Fibroblast of skin of back (primary cell): ENCODE measurements around the gene STK11.
"Not testable (repeated sequence)": the region's sequence is repeated elsewhere in the genome, so short reads cannot be mapped to it uniquely, and the experiment has no call there.

Experiments used
- DNase-seq: peaks from one replicate; pipeline ENCODE4 v3.0.0-alpha.2; 2013

STK11 gene

DNA sequence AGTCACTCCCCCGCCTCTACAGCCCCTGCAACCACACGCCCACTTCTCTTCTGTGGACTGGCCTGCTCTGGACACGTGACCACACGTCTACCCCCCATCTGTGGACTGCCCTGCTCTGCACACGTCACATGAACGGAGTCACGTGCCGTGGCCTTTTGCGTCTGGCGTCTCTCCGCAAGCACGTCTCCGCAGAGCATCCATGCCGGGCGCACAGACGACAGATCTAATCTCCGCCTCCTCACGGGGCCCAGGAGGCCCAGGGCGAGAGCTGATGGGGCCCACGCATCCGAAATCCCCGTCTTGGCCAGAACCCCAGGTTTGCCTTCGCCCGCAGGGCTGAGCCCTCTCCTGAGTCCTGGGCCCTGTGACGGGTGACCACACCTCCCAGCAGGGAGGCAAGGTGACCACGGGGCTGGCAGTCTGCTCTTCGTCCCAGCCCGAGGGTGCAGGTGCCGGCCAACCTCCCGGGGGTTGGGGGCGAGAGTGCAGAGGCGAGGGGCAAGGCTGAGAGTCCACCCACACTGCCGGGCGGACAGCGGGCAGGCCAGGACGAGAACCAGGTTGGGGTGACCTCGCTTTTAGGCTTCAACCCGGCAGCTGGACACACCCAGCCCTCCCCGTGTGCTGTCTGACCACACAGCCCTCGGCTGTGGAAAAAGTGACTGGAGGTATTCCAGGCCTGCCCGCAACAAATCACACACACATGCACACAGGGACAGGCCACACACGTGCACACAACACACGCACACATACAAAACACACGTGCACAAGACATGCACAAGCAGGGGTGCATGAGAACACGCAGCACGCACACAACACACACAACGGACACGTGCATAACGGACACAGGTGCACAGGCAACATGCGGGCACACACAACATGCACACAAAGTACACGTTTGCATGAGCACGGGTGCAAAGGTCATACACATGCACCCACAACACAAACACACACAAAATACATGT, 35.4 kb upstream of the STK11 start:
- no peak for DNase-seq

DNA sequence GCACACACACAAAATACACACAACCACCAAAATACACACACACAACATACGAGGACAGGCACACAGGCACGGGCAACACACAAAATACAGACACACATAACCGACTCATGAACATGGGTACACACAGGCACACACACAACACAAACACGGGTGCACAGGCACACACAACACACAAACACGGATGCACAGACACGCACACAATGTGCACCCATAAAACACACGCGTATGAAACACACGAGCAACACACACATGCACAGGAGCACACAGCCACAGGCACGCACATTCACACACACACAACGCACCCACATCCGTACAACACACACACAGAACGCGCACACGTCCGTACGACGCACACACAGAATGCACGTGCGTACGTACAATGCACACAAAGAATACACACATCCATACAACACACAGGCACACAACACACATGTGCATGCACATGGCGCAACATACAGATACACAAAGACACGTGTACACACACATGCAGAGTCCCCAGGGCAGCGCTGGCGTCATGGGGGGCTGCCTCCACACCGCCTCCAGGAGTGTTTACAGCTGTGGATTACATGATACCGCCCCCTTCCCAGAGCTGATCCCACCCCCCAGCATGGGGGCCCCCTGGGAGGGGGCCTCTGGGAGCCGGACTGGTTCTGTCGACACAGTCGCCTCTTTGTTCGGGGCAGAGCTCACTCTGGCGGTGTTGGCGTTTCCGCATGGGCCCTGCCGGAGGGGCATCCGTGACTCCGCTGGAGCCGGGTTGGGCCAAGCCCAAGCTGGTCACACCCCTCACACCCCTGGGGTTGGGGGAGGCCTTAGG, 34.4 kb upstream of the STK11 start:
- DNase-seq = no peak

DNA sequence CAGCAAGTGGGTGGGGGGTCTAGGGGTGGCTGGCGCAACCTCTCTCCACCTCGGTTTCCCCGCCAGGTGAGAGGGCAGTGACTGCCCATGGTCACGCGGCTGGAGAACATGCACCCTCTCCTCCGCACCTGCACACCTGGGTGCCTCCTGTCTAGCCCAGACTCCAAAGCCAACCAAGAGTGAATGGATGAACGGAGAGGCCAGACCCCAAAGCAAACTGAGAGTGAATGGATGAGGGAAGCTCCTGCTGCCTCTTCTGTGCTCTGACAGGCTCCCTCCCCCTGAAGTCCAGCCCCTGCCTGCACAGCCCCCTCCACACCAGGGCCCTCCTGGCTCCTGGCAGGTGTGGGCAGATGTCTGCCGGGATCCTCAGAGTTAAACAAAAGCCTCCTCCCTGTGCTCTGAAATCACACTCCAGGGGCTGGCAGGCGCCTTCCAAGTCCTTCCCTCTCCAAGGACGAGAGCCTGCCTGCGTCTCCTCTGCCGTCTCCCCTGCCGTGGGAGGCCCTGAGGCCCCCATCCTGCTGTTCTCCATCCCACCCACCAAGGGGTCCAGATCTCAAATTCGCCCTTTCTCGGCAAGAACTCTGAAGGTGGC, 33.7 kb upstream of the STK11 start:
- no peak for DNase-seq

DNA sequence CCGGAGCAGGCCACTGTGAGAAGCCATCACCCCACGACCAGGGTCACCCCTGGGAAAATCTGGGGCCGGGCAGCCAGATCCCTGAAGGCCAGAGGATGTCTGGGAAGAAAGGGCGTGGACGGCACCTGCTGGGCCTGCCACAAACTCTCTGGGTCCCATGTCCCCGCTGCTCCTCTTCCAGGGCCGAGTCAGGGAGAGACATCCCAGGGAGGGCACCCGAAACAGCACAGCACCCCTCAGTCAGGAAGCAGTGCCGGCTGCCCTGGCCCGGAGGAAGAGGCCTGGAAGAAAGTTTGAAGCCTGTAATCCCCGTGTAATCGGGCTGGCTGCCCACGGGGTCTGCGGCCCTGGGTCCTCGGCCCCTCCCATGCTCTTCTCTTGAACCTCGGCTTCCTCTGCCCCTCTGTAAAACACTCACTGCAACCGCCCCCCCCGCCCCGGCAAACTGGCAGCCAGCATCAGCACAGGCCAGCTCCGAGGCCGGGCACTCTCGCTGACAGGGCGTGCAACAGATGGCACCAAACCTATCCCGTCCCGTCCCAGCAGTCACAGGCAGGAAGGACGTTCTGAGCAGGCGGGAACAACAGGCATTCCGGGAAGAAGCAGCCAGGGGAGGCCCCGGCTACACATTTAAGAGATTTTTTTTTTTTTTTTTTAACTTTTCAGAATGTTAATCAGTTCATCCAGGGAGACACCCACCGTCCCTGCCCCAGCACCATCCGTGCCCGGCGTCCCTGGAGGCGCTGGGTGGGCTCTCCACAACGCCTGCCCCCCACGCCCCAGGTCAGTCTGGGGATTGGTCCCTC, 33.0 kb upstream of the STK11 start:
- DNase-seq = peak; percentile 78

DNA sequence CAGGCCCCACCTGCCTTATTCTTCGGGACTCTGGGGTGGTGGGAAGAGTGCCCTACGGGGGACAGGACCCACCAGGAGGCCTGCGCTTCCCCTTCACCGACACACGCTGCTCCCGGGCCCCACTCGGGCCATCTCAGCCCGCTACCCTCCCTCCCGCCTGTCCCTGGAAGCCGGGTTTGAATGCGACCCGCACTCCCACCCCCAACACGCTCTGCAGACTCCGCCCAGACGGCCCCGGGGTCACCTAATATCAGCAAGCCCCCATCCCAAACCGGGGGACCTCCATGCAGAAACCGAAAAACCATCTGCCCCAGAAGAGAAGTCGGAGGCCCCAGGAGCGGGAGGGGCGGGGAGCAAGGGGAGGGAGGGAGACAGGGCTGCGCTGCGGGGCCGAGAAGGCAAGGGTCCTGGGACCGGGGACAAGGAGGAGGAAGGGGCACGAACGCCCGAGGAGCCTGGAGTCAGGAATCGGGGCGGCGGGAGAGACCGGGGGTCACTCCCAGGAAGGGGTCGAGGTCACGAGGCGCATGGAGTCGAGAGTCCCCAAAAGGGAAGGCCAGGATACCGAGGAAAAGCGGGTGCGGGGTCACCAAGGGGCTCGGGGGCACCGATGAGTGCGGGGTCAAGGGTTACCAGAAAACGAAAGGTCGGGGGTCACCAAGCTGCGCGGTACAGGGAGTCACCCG, 32.3 kb upstream of the STK11 start:
- DNase-seq = peak; percentile 22

DNA sequence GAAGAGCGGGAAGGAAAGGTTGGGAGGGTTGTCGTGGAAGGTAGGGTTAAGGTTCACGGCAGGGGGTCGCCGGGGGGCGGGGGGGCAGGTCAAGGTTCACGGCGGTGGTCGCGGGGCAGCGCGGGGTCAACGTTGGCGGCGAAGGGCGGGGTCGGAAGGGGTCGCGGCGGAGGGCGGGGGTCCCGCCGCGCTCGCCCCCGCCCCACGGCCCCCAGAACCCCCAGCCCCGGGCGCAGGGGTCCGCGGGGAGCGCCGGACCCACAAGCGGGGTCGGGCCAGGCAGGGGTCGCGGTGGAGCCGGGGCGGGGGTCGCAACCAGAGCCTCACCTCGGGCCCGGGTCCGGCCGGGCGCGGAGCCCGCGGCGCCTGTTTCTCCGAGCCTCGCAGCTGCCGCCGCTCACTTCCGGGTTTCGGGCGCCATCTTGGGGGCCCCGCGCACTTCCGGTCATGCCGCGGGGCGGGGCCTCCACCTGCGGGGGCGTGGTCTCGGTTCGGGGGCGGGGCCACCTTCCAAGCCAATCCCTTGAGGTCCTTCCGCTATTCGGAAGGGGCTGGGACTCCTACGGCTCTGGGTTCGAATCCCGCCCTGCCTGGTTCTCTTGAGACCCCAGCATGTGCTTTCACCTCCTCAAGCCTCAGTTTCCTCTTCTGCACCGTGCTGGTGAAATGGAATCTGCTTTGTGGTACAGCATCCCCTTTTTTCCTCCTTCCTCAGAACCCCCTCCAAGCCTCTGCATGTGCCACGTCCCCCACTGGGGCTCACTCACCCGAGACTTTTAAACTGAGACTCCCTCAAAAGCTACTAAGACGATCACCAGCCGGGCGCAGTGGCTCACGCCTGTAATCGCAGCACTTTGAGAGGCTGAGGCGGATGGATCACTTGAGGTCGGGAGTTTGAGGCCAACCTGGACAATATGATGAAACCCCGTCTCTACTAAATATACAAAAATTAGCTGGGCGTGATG, 31.5 kb upstream of the STK11 start, which contains the start of gene SBNO2:
Gene SBNO2, minus strand, starts transcription at position 424 of the 965 bp plus-strand sequence. CDS start 19,992 bp downstream, outside the sequence.
- peak; percentile 86 for DNase-seq

DNA sequence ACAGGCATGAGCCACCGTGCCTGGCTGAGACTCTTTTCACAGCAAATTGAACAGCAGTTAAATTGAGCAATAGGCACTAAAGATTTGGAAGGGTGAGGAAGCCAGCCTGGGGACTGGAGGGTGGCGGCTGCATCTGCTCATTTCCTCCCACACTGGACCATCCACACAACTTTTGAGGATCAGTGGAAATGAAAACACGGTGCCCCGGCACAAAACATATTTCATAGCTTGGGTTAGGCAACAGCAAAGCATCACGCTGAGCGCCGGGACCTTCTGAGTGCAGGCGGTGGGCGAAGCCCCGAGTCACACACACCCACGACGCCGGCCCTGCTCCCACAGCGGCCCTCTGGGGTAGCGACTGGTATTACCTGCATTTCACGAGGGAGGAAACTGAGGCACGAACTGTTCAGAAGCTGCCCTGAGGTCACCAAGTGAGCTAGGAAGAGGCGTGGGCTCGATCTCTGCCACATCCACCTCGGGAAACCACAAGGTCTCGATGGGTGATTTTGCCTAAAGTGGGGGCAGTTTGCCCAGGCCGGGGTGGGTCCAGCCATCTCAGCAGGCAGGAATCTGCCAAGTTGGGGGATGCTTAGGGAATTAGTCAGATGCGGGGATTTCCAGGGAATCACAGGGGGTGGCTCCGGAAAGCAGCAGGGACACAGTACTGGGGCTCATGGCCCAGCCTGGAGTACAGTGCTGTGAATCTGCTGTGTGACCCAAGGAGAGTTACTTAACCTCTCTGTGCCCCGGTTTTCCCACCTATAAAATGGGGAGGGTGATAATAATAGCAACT, 28.1 kb upstream of the STK11 start:
- peak; percentile 98 for DNase-seq

DNA sequence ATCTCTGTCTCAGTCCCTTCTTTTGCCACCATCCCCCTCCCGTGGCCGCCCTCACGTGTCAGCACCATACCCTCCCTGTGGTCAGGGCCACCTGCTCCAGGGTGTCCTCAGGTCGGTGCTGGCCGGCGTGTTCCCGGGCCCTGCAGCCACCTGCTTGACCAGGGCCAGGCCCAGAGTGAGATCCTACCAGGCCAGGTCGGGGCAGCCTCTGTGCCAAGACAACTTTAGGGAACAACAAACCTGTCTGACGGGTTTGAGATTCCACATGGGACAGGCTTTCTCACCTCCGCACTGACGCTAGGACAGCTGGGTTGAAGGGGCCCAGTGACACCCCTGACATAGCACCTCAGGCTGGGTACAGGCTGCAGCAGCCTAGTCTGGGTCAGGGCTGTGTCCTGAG, 24.0 kb upstream of the STK11 start:
- DNase-seq = no peak

DNA sequence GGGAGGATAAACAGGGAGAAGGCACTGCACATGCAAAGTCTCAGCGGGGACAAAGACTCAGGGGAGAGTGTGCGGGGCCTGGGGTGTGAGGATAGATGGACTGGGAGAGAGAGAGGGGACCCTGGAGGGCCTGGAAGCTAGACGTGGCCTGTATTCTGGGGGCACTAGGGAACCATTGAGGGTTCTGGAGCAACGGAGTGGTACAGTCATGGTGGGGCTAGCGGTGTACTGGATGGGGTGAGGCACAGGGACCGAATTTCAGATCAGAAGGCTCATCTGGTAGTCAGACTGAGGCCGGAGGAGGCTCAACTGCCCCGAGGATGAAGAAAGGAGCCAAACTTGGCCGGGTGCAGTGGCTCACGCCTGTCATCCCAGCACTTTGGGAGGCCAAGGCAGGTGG, 23.5 kb upstream of the STK11 start:
- no peak for DNase-seq

DNA sequence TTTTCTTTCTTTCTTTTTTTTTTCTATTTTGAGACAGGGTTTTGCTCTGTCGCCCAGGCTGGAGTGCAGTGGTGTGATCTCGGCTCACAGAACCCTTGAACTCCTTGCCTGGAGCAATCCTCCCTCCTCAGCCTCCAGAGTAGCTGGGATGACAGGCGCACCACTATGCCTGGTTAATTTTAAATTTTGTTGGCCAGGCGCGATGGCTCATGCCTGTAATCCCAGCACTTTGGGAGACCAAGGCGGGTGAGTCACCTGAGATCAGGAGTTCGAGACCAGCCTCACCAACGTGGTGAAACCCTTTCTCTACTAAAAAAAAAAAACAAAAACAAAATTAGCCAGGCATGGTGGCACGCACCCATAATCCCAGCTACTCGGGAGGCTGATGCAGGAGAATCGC, 22.9 kb upstream of the STK11 start:
- DNase-seq = no peak

DNA sequence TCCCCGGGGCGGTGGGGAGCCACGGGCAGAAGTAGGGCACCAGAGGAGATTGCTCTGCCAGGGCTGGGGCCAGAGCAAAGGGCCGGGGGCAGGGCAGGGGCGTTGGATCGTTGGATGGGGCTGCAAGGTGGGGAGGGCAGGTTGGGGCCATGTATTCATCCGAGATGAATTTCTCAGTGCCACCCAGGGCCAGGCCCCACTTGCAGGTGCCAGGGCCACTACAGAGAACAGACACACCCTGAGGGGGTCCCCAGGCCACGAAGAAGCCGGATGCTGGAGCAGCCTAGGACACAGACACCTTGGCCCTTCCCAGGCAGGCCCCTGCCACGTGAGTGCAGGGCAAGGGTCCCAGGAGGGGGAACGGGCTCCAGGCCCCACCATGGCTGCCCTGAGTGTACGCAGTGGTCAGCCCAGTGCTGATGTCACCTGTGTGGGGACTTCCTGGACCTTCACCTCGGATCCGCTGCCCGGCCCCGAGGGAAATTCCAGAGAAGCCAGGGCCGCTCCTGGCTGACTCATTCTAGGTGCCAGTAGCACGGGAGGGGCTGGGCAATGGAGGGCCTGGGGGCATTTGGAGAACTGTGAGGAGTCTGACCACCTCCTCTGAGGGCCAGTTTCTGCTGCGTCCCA, 21.9 kb upstream of the STK11 start:
- no peak for DNase-seq

DNA sequence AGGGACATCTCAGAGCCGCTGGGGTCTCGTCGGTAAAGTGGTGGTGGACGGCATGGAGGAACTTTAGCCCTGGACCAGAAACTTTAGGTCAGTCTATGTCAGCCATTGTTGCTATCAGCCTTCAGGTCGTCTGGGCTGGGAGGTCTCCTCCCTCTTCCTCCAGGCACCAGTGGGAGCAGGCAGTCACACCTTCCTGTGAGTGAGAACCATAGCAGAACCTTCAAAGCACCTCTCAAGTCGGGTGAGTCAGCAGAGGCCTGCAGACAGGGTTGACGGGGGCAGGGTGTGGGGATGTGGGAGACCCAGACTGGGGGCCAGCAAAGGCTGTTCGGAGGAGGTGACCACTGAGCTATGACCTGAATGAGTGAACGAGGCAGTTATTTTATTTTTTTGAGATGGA, 16.2 kb upstream of the STK11 start:
- DNase-seq = no peak

DNA sequence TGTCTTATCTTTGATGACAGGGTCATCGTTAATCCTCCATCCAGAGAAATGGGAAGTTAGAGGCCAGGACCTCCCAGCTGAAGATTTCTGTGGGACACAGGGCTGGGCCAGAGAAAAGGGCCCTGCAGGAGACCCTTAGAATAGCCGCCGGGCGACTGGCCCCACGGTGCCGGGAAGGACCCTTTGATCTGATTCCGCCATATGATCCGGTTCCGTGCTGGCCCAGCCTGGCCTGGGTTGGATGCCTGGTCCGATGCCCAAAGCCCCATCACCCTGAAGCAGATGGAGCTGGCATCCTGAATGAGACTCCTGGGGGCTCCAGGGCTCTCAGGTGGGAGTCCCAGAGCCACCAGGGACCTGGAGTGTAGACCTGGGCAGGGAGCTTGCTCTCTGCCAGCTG, 6.0 kb upstream of the STK11 start:
- DNase-seq = no peak

DNA sequence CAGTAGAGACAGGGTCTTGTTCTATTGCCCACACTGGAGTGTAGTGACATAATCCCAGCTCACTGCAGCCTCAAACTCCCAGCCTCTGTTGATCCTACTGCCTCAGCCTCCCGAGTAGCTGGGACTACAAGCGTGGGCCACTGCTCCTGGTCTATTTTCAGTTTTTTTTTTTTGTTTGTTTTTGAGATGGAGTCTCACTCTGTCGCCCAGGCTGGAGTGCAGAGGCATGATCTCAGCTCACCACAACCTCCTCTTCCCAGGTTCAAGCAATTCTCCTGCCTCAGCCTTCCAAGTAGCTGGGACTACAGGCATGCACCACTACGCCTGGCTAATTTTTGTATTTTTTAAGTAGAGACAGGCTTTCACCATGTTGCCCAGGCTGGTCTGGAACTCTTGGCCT, 5.0 kb upstream of the STK11 start:
- not testable (repeated sequence) for DNase-seq

DNA sequence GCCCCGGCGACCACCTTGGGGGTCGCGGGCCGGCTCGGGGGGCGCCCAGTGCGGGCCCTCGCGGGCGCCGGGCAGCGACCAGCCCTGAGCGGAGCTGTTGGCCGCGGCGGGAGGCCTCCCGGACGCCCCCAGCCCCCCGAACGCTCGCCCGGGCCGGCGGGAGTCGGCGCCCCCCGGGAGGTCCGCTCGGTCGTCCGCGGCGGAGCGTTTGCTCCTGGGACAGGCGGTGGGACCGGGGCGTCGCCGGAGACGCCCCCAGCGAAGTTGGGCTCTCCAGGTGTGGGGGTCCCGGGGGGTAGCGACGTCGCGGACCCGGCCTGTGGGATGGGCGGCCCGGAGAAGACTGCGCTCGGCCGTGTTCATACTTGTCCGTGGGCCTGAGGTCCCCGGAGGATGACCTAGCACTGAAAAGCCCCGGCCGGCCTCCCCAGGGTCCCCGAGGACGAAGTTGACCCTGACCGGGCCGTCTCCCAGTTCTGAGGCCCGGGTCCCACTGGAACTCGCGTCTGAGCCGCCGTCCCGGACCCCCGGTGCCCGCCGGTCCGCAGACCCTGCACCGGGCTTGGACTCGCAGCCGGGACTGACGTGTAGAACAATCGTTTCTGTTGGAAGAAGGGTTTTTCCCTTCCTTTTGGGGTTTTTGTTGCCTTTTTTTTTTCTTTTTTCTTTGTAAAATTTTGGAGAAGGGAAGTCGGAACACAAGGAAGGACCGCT, 729 bp downstream of the STK11 start:
- no peak for DNase-seq

DNA sequence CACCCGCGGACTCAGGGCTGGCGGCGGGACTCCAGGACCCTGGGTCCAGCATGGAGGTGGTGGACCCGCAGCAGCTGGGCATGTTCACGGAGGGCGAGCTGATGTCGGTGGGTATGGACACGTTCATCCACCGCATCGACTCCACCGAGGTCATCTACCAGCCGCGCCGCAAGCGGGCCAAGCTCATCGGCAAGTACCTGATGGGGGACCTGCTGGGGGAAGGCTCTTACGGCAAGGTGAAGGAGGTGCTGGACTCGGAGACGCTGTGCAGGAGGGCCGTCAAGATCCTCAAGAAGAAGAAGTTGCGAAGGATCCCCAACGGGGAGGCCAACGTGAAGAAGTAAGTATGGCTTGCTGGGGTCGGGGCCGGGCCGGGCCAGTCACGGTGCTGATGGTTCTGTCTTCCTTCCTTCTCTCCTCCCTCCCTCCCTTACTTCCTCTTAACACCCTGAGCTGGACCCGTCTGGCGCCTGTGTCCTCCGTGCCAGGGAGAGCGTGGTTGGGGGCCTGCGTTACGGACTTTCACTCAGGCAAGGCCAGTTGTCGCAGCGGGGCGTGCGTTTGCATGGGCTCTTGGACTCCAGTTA, 1.4 kb downstream of the STK11 start:
- DNase-seq = no peak

DNA sequence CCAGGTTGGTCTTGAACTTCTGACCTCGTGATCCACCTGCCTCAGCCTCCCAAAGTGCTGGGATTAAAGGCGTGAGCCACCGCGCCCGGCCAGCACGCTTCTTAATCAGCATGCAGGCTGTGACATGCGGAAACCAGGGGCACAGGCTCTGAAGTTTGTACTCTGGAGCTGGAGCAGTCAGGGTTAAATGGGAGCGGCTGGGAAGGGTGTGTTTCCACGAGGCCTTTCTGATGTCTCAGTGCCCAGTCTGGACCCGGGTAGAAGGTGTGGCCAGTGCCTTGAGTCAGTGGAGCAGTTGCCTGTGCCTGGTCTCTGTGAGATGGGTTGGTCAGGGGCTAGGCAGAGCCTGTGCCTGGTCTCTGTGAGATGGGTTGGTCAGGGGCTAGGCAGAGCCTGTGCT, 3.3 kb downstream of the STK11 start:
- not testable (repeated sequence) for DNase-seq

DNA sequence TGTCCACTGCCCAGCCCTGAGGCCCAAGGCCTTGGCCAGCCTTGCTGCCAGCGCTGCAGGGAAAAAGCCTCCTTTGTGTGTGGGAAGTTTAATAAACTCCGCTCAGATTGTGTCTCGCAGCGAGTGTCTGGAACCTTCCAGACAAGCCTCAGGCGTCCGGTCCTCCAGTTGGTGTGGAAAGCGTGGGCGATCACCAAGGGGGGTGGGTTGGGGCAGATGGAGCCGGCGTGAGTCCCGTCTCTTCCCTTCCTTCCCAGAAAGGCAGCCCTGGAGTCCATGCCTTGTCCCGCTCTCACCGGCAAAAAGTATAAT, 4.6 kb downstream of the STK11 start:
- DNase-seq = no peak
